Retina (tissue), 1 donor: ENCODE measurements around the gene MEAF6.
"Not testable (repeated sequence)": the region's sequence is repeated elsewhere in the genome, so short reads cannot be mapped to it uniquely, and the experiment has no call there.

ENCODE experiments used
- DNase-seq: peaks from one replicate; pipeline ENCODE4 v3.0.0-alpha.2; 2016

Gene MEAF6

GRCh38 chr1:37514350-37515184 is at the start of gene MEAF6:
TSS of gene MEAF6 (minus strand) at chr1:37514766. CDS start at chr1:37514746, 20 bp downstream.
- peak; percentile 94 for DNase-seq

GRCh38 chr1:37562984-37563383 is 48.4 kb upstream of the MEAF6 start:
- no peak for DNase-seq

GRCh38 chr1:37561133-37562132 is 46.9 kb upstream of the MEAF6 start:
- peak; percentile 9 for DNase-seq

- DNase-seq = no peak
Observed at GRCh38 chr1:37560401-37561132, 46.0 kb upstream of the MEAF6 start.

- not testable (repeated sequence) for DNase-seq
Observed at GRCh38 chr1:37559957-37560379, 45.4 kb upstream of the MEAF6 start.

GRCh38 chr1:37559080-37559479 is 44.5 kb upstream of the MEAF6 start:
- no peak for DNase-seq

- DNase-seq = no peak
Observed at GRCh38 chr1:37558411-37558810, 43.8 kb upstream of the MEAF6 start.

- DNase-seq = no peak
Observed at GRCh38 chr1:37557402-37557801, 42.8 kb upstream of the MEAF6 start.

- DNase-seq = peak; percentile 94
Observed at GRCh38 chr1:37556712-37557196, 42.2 kb upstream of the MEAF6 start, which contains the start of gene DNALI1. TSS of gene DNALI1 (plus strand) at chr1:37556940. CDS start at chr1:37556995, 55 bp downstream.

GRCh38 chr1:37553927-37554808 is 39.6 kb upstream of the MEAF6 start, which contains the start of gene SNIP1:
TSS of gene SNIP1 (minus strand) at chr1:37554293. CDS start at chr1:37554229, 64 bp downstream.
- DNase-seq = peak; percentile 94

GRCh38 chr1:37553598-37553926 is 39.0 kb upstream of the MEAF6 start:
- no peak for DNase-seq

GRCh38 chr1:37549341-37549740 is 34.8 kb upstream of the MEAF6 start:
- no peak for DNase-seq

GRCh38 chr1:37545019-37545418 is 30.5 kb upstream of the MEAF6 start:
- no peak for DNase-seq

GRCh38 chr1:37544530-37544929 is 30.0 kb upstream of the MEAF6 start:
- DNase-seq = no peak

- no peak for DNase-seq
Observed at GRCh38 chr1:37540036-37540785, 25.6 kb upstream of the MEAF6 start.

GRCh38 chr1:37539154-37539553 is 24.6 kb upstream of the MEAF6 start:
- DNase-seq = not testable (repeated sequence)

- DNase-seq = no peak
Observed at GRCh38 chr1:37537378-37537777, 22.8 kb upstream of the MEAF6 start.

- no peak for DNase-seq
Observed at GRCh38 chr1:37533317-37534093, 18.9 kb upstream of the MEAF6 start.

GRCh38 chr1:37532418-37533156 is 18.0 kb upstream of the MEAF6 start:
- DNase-seq = not testable (repeated sequence)
